NCI-H2081 (cell line): ENCODE measurements around the gene DRC7.

Source experiments
- DNase-seq, 2 experiments: peaks; one replicate each; lab custom pipeline; 2025; lab: John Stamatoyannopoulos, UW

DRC7 gene

GRCh38 chr16:57690782-57691471, 3.7 kb upstream of the DRC7 start:
- DNase-seq, result no peak

- no peak for DNase-seq
Observed at GRCh38 chr16:57692636-57693035, 2.0 kb upstream of the DRC7 start.

DNA sequence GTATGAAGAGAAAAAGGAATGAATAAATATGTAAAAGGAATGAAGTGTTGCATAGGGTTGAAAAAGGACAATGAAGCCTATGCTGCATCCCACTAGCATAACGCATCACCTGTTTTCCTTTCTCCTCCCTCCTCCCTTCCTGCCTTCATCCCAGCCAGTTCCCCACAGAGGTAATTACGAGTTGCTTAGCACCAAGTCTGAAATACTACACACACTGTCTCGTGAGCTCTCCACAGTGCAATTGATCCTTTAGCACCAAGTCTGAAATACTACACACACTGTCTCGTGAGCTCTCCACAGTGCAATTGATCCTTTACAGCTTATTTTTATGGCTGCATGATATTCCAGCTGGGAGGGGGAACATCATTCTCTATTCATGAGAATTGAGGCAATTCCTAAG, 1.1 kb upstream of the DRC7 start:
- peak; percentile 50 to 80 for DNase-seq

GRCh38 chr16:57694231-57694724, 328 bp upstream of the DRC7 start:
- no peak for DNase-seq

- no peak for DNase-seq
Observed at GRCh38 chr16:57695680-57696069, 1.1 kb downstream of the DRC7 start.

DNA sequence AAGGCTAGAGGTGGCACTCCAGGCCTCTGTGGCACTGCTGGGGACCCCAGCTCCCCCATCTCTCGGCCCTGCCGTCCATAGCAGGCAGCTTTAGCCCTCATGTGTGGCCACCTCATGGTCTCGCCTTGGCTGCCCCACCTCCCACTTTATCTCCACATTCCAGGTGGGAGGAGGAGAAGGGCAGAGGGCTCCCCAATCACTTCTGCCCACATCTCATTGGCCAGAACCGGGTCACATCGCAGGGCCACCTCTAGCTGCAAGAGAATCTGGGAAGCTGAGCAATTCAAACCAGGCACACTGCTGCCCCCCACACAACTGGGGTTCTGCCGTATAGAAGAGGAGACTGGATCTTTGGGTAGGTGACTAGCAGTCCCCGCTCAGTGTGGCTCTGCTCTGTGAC, 1.6 kb downstream of the DRC7 start:
- no peak for DNase-seq

- no peak for DNase-seq
Observed at GRCh38 chr16:57697896-57698537, 3.4 kb downstream of the DRC7 start.

- no peak for DNase-seq
Observed at GRCh38 chr16:57698812-57699405, 4.3 kb downstream of the DRC7 start.

- no peak for DNase-seq
Observed at GRCh38 chr16:57699481-57699880, 4.9 kb downstream of the DRC7 start.

DNA sequence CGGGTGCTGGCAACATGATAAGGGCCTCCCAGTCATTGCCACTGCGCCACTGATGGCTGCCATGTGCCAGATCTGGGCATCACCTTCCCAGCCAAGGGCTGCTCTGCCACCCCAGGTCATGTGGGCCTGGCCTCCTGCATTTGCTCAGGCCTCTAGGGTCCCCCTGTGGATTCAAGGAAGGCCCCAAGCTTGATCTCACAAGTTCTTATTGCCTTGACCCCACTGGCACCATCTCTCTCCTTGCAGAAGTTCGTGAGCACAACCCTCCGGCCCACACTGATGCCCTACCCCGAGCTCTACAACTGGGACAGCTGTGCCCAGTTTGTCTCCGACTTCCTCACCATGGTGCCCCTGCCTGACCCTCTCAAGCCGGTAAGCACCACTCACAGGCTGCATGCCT, 5.3 kb downstream of the DRC7 start:
- DNase-seq, result no peak

DNA sequence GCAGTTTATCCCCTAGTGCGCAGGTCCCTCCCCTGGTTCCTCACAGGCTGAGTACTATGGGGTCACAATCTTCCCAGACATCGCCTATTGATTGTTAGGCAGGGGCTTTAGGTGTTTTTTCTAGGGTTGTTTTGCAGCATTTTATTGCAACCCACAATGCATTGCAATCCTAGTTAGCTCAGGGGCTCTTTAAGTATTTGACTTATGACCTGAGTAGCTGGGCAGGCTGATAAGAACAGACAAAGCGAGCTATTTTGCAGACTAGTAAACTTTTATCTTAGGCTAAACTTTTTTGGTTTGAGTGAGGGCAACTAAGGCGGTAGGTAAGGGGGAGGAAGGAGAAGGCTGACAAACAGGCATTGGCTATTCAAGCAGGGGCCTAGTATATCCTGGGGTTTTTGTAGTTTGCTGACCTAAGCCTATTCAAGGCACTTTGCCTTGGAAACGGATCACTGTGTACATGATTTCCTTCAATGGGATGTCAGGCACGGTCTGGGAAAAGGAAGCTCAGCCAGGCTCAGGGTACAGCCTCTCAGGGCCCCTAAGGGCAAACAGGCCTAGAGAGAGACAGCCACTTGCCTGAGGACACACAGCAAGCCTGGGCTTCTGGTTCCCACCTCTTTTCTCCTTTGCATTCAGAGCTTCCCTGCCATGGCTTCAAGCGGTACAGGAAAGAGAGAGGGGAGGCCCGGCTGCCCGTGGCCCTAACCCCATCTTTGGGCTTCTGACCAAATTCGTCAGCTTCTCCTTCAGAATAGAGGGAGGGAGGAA, 6.4 kb downstream of the DRC7 start:
- DNase-seq, result no peak

DNA sequence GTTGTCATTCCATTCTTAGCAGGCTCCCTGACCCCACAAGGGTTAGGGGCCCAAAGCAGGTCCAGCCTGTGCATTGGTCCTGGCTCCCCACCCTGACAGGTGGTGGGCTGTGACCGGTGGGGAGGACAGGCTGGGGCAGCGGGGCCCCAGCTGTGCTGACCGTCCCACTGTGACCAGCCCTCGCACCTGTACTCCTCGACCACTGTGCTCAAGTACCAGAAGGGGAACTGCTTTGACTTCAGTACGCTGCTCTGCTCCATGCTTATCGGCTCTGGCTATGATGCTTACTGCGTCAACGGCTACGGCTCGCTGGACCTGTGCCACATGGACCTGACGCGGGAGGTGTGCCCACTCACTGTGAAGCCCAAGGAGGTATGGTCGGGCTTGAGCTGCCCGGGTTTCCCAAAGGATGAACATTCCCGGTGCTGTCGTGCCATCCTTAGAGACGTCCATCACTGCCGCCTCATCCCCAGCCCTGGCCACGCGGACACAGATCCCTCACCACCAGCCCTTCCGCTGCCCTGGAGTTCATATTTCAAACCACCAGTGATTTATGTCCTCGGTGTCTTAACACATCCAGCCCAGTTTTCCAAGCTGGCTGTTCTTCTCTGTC, 7.3 kb downstream of the DRC7 start:
- no peak for DNase-seq

- DNase-seq, result no peak
Observed at GRCh38 chr16:57703416-57704010, 8.9 kb downstream of the DRC7 start.

GRCh38 chr16:57704011-57704904, 9.7 kb downstream of the DRC7 start:
- no peak for DNase-seq

- DNase-seq, result no peak
Observed at GRCh38 chr16:57704905-57705852, 10.6 kb downstream of the DRC7 start.

DNA sequence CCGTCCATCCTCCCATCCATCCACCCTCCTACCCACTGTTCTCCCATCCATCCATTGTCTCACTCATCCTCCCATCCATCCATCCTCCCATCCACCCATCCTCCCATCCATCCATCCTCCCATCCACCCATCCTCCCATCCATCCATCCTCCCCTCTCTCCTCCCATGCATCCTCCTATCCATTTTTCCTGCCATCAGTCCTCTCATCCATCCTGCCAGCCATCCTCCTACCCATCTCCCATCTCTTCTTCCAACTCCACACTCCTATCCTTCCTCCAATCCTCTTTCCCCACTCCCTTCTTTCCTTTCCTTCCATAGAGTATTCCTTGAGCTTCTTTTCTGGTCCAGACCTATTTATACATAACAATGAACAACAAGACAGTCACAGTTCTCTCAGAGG, 12.1 kb downstream of the DRC7 start:
- DNase-seq, result no peak

DNA sequence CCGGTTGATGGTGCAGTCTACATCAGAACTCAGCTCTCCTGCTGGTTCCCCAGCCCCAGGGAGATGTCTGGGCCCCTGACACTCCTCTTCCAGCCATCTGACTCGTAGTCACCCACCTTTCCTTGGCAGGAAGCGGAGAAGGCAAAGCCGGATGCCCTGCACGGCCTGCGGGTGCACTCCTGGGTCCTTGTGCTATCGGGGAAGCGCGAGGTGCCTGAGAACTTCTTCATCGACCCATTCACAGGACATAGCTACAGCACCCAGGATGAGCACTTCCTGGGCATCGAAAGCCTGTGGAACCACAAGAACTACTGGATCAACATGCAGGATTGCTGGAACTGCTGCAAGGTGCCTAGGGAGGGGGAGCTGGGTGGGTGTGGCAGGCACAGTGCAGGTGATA, 12.7 kb downstream of the DRC7 start:
- DNase-seq, result no peak

GRCh38 chr16:57708168-57708567, 13.6 kb downstream of the DRC7 start:
- no peak for DNase-seq

- DNase-seq, result no peak
Observed at GRCh38 chr16:57709663-57710062, 15.1 kb downstream of the DRC7 start.

- DNase-seq, result no peak
Observed at GRCh38 chr16:57711346-57711745, 16.7 kb downstream of the DRC7 start.
